Panc1 (cell line): ENCODE data around the gene ZNF32.

ENCODE experiments used
- CTCF ChIP-seq: fragments of 450-650 bp; IDR thresholded peaks from 2 replicates; pipeline ENCODE4 v1.5.1; 2017; ENCODE audit warnings: mild to moderate bottlenecking
- POLR2AphosphoS5 ChIP-seq: IDR thresholded peaks from 2 replicates; pipeline ENCODE4 v1.6.1; 2012; ENCODE audit warnings: mild to moderate bottlenecking, low read depth, low read length, moderate library complexity
- SIN3A ChIP-seq: IDR thresholded peaks from 2 replicates; pipeline ENCODE4 v1.6.1; 2012; ENCODE audit warnings: low read depth, mild to moderate bottlenecking, low read length, moderate library complexity, borderline replicate concordance; ENCODE audit not compliant: insufficient read depth
- TCF7L2 ChIP-seq: IDR thresholded peaks from 2 replicates; pipeline ENCODE4 v1.6.1; 2011; ENCODE audit warnings: mild to moderate bottlenecking, low read depth, low read length, inconsistent platforms

- TF ChIP-seq CTCF: peak; percentile 25
- TF ChIP-seq TCF7L2: no peak
- no peak for TF ChIP-seq SIN3A
- no peak for TF ChIP-seq POLR2AphosphoS5
Observed at GRCh38 chr10:43667317-43667731, 18.6 kb upstream of the ZNF32 start.
